HG03060 (cell line): ENCODE data around the gene NCAPG.

Experiments
- ATAC-seq: cut with Tn5 transposase; IDR thresholded peaks from one replicate; pipeline ENCODE4 v1.9.1; 2021; ENCODE audit warnings: low read depth, moderate number of reproducible peaks; ENCODE audit not compliant: unreplicated experiment

NCAPG gene

GRCh38 chr4:17875402-17876070 lies 64.8 kb downstream of the NCAPG start:
- peak; percentile 98 for ATAC-seq

- ATAC-seq = no peak
These were observed 66.2 kb downstream of the NCAPG start for GRCh38 chr4:17876943-17877342.

GRCh38 chr4:17877661-17878060 lies 66.9 kb downstream of the NCAPG start:
- no peak for ATAC-seq

GRCh38 chr4:17884063-17884462 lies 73.3 kb downstream of the NCAPG start:
- no peak for ATAC-seq

- no peak for ATAC-seq
These were observed 73.7 kb downstream of the NCAPG start for GRCh38 chr4:17884511-17884910.

GRCh38 chr4:17889692-17890091 lies 78.9 kb downstream of the NCAPG start:
- no peak for ATAC-seq

- ATAC-seq = no peak
These were observed 83.6 kb downstream of the NCAPG start for GRCh38 chr4:17894421-17894820.
